Right lung (tissue), 5 donors: ENCODE data around the gene MEF2A. TPM values are rescaled to one million over a fixed set of nuclear protein-coding genes. Genes with fewer than 3 reads are reported as not detected.

ENCODE experiments used
- DNase-seq, 2 donors: peaks; one replicate each; pipeline ENCODE4 v3.0.0-alpha.2; 2013
- polyA plus RNA-seq, 5 donors: library from polyadenylated mRNA; unstranded; fragments of 120-200 nt; gene quantifications; one replicate each; pipeline versions ENCODE4 v1.2.1 to v1.2.3, GENCODE V29; 2013; ENCODE audit warnings: inconsistent platforms in 1 of 5, low replicate concordance in 1 of 5; ENCODE audit not compliant: insufficient read length in 5 of 5, insufficient read depth in 1 of 5

The MEF2A gene
- polyA plus RNA-seq, 5 donors = 47.3 to 74.0 (median 64.3) TPM

DNA sequence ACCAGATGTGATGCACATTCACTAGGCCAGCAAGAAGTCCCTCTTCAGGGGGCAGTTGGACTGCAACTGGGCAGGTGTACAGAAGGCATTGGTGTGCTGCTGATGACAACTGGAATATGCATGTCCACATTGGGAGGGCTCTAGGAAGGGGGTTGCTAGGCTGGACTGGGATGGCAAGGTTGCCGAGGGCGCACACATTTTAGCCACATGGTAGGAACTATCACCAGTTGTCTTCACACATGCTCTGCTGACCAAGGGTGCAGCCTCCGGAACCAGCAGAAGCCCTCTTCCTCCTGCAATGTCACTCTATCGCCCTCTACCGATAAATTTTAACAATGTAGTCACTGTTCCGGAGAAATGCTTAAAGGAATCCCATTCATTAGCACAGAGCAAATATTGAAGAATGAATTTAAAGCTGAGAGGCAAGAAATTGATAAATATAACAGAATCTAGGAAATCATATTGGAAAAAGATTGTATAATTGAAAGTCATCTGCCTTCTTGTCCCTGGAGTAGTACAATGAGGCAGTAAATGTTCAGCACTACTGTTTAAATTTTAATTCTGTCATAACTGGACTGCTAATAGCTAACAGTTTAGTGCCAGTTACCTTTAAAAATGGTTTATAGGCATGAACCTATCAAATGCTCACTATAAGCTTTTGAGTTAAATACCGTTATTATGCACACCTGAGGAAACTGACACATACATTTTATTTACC is 190.1 kb downstream of the MEF2A start:
- DNase-seq = peak; percentile 37 to 60

DNA sequence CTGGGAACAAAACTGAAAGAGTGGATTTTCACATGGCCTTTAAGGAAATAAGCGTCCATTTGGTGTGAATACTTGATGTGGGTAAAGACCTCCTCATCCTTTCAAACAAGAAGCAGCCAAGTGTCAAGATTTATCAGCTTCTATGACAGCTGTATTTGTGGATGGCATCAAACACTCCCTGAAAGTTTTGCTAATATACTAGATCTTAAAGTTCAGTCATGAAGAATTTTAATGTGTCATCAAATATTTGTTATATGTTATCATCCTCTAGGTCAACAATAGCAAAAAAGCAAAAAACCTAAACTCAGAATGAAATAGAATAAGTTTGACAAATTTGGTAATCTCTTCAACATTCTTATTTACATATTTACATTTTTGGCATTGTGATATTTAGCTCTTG is 196.5 kb downstream of the MEF2A start:
- DNase-seq = no peak

DNA sequence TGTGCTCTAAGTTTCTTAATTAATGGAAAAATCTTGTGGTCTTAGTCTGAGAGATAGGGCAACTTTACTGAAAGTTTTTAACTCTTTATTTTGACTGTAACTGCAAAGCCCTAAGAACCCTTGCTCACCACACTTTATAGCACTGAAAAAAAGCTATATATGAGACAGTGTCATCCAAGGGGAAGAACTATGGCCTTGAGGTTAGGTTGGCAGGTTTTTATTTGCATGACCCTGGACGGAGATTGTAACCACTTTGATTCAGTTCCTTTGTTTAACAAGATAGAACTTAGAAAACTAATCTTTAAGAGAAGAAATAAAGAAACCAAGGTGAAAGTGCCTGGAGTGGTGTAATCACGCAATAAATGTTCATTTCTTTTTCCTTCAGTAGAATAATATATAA is 198.0 kb downstream of the MEF2A start:
- DNase-seq = no peak

DNA sequence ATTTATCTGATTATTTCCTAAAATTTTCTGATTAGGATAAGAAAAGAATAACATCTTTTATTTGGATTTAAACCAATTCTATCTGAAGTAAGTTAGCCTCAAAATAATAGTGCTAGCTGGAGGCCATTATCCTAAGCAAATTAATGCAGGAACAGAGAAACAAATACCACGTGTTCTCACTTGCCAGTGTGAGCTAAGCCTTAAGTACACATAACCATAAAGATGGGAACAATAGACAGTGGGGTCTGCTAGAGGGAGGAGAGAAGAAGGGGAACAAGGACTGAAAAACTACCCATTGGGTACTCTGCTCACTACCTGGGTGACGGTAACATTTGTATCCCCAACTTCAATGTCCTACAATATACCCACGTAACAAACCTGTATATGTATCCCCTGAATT is 198.7 kb downstream of the MEF2A start:
- no peak for DNase-seq

Other genes starting within 250 kb of the MEF2A start
- gene LYSMD4, start 167.5 kb downstream of the MEF2A start, polyA plus RNA-seq = 10 to 100 TPM in 4 of 5 donors, 1 to 10 TPM in 1; 8.2 to 14.9 (median 11.1) TPM